GM12875 (cell line): ENCODE measurements around the gene SRP72.

Source experiments
- H3K4me3 ChIP-seq: one replicate; pipeline ENCODE4 v1.5.1; 2011; ENCODE audit warnings: low read depth, low read length, control low read depth
- TF ChIP-seq, protein P1 (sequence below): IDR thresholded peaks from 2 replicates; pipeline ENCODE4 v1.5.1; 2011; ENCODE audit warnings: low read depth, mild to moderate bottlenecking, control low read depth, inconsistent platforms, low read length, moderate library complexity, borderline replicate concordance; ENCODE audit not compliant: insufficient read depth

Gene SRP72

DNA sequence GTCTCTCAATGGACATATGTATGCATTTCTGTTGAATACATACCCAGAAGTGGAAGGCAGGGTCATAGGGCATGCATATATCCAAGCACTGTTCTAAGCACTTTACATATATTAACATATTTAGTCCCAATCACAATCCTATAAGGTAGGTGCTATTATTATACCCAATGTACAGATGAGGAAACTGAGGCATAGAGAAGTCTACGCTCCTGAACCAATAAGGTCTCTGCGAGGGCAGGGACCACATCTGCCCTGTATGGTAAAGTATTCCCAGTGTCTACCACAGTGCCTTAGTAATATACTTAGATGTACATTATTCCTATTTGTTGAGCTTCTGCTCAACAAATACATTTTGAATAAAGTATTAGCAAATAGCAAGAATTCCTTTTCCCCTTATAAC lies 37.2 kb upstream of the SRP72 start:
- TF ChIP-seq, protein P1, sequence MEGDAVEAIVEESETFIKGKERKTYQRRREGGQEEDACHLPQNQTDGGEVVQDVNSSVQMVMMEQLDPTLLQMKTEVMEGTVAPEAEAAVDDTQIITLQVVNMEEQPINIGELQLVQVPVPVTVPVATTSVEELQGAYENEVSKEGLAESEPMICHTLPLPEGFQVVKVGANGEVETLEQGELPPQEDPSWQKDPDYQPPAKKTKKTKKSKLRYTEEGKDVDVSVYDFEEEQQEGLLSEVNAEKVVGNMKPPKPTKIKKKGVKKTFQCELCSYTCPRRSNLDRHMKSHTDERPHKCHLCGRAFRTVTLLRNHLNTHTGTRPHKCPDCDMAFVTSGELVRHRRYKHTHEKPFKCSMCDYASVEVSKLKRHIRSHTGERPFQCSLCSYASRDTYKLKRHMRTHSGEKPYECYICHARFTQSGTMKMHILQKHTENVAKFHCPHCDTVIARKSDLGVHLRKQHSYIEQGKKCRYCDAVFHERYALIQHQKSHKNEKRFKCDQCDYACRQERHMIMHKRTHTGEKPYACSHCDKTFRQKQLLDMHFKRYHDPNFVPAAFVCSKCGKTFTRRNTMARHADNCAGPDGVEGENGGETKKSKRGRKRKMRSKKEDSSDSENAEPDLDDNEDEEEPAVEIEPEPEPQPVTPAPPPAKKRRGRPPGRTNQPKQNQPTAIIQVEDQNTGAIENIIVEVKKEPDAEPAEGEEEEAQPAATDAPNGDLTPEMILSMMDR = no peak
- H3K4me3 ChIP-seq = no peak overlapping the region

- no peak overlapping the region for H3K4me3 ChIP-seq
- TF ChIP-seq, protein P1 = no peak
These were observed 34.1 kb upstream of the SRP72 start for GRCh38 chr4:56433280-56433679.

- TF ChIP-seq, protein P1 = no peak
- H3K4me3 ChIP-seq = peak overlapping the region; percentile 86
These were observed 32.7 kb upstream of the SRP72 start for GRCh38 chr4:56434599-56435139.

DNA sequence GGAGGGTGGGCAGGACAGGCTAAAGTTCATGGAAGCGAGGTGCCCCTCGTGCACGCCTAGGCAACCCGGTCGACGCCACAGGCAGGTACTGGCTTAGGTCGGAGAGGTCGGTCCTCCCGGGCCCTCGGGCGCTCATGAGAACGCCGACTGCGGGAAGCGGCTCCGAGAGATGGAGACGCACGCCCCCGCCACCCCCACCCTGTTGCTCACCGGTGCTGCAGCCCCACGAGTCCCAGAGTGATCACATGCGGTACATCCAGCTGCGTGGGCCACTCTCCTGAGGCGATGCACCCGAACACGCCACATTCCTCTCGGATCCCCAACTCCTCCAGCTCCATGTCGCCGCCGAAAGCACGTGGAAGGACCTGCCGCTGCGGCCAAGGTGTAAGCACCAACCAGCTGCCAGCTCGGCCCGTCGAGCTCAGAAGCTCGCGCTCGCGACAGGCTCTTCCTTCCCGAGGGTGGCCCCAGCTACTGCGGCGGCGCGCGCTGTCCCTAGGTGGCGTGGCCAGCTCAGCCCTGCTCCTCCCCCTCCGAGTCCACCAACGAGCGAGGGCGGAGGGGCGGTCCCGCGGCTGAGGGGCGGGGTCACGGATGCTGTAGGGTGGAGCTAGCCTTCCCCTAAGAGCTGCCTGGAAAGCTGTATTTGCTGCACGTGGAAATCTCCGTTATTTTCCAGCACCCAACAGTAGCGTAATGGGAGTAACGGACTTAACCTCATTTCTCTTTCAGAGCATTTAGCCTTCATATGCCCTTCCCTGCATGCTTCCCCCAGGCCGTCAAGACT lies 32.1 kb upstream of the SRP72 start, which contains the start of gene PPAT:
PPAT (minus strand) TSS at position 476 of the 787 bp plus-strand sequence; CDS start at position 338, 138 bp downstream.
- H3K4me3 ChIP-seq = peak within 1 kb of the TSS; percentile 86
- TF ChIP-seq, protein P1 = no peak

DNA sequence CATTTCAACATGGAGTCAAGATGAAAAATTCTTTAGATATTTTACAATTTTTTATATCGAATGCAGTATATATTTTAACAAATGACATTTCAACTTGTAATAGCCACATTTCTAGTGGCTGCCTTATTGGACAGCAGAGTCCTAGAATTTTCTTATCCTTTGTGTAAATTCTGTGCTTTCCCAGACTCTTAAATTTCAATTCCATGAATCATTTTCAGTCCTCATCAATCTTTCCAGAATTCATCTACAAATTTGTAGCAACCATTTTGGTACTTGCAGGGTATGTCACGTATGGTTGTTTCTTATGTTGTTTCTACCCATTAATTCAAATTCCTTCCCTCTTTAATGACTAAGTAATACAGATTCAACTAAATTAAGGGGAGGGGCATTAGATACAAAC lies 28.7 kb upstream of the SRP72 start:
- H3K4me3 ChIP-seq = no peak overlapping the region

GRCh38 chr4:56440983-56441382 lies 26.4 kb upstream of the SRP72 start:
- H3K4me3 ChIP-seq = no peak overlapping the region

More for the DNA sequence above, 28.7 kb upstream of the SRP72 start:
- TF ChIP-seq, protein P1 = no peak

GRCh38 chr4:56444719-56445118 lies 22.7 kb upstream of the SRP72 start:
- TF ChIP-seq, protein P1 = no peak
- H3K4me3 ChIP-seq = no peak overlapping the region

More at GRCh38 chr4:56440983-56441382, 26.4 kb upstream of the SRP72 start:
- TF ChIP-seq, protein P1 = no peak
